ENCODE results near the gene CABYR. TPM values are rescaled to one million over a fixed set of nuclear protein-coding genes. Genes with fewer than 3 reads are reported as not detected.
A peak's percentile ranks its signal among the peaks of the same experiment; 100 is the strongest.

CABYR gene
- total RNA-seq, 1 donor, result 4.0 TPM

- TF ChIP-seq CTCF (IDR thresholded peaks at IDR 0.05; ENCODE audit: extremely low read depth, low read depth, low read length), result no peak
- peaks cover 5% of the 10 kb centered on the region for H3K4me1 ChIP-seq (ENCODE audit: insufficient read depth, low read length)
- no peaks in the 10 kb centered on the region for H3K79me2 ChIP-seq (ENCODE audit: insufficient read depth, low read length)
- no peaks in the 10 kb centered on the region for H3K9me3 ChIP-seq (ENCODE audit: low read depth, low read length)
- H3K27ac ChIP-seq (ENCODE audit: low read depth, low read length), result no peak overlapping the region
- no peak overlapping the region for H3K4me3 ChIP-seq (ENCODE audit: insufficient read depth, low read length)
- H4K20me1 ChIP-seq (ENCODE audit: insufficient read depth, low read length), result no peaks in the 10 kb centered on the region
- DNase-seq (ENCODE audit: insufficient read length, low spot score, missing footprints), result no peak
- H2AFZ ChIP-seq (ENCODE audit: low read length), result no peak overlapping the region
- no peaks in the 10 kb centered on the region for H3K27me3 ChIP-seq (ENCODE audit: insufficient read depth, low read length)
- no peaks in the 10 kb centered on the region for H3K36me3 ChIP-seq (ENCODE audit: insufficient read depth, low read length)
- no peak overlapping the region for H3K4me2 ChIP-seq (ENCODE audit: insufficient read depth, low read length)
These were observed 51.7 kb downstream of the CABYR start for GRCh38 chr18:24190590-24190989.

GRCh38 chr18:24195296-24196053 lies 56.6 kb downstream of the CABYR start:
- no peak for TF ChIP-seq CTCF (IDR thresholded peaks at IDR 0.05; ENCODE audit: extremely low read depth, low read depth, low read length)
- peak; percentile 10 for DNase-seq (ENCODE audit: insufficient read length, low spot score, missing footprints)
- no peak overlapping the region for H3K4me2 ChIP-seq (ENCODE audit: insufficient read depth, low read length)

GRCh38 chr18:24196764-24197163 lies 57.9 kb downstream of the CABYR start:
- Histone ChIP-seq H3K4me1 (ENCODE audit: insufficient read depth, low read length) (no peaks in the 10 kb centered on the region), H3K27me3 (ENCODE audit: insufficient read depth, low read length) (no peaks in the 10 kb centered on the region), H3K36me3 (ENCODE audit: insufficient read depth, low read length) (no peaks in the 10 kb centered on the region), H4K20me1 (ENCODE audit: insufficient read depth, low read length) (no peaks in the 10 kb centered on the region), H3K9me3 (ENCODE audit: low read depth, low read length) (no peaks in the 10 kb centered on the region), H3K27ac (ENCODE audit: low read depth, low read length) (no peak overlapping the region), H3K4me2 (ENCODE audit: insufficient read depth, low read length) (no peak overlapping the region), H3K79me2 (ENCODE audit: insufficient read depth, low read length) (no peaks in the 10 kb centered on the region), H2AFZ (ENCODE audit: low read length) (no peak overlapping the region), H3K4me3 (ENCODE audit: insufficient read depth, low read length) (no peak overlapping the region)
- TF ChIP-seq CTCF (IDR thresholded peaks at IDR 0.05; ENCODE audit: extremely low read depth, low read depth, low read length), result no peak
- no peak for DNase-seq (ENCODE audit: insufficient read length, low spot score, missing footprints)

More at GRCh38 chr18:24195296-24196053, 56.6 kb downstream of the CABYR start:
- no peaks in the 10 kb centered on the region for H3K79me2 ChIP-seq (ENCODE audit: insufficient read depth, low read length)
- no peaks in the 10 kb centered on the region for H3K36me3 ChIP-seq (ENCODE audit: insufficient read depth, low read length)
- no peaks in the 10 kb centered on the region for H3K27me3 ChIP-seq (ENCODE audit: insufficient read depth, low read length)
- no peak overlapping the region for H3K27ac ChIP-seq (ENCODE audit: low read depth, low read length)
- no peaks in the 10 kb centered on the region for H3K4me1 ChIP-seq (ENCODE audit: insufficient read depth, low read length)
- H3K9me3 ChIP-seq (ENCODE audit: low read depth, low read length), result no peaks in the 10 kb centered on the region
- no peaks in the 10 kb centered on the region for H4K20me1 ChIP-seq (ENCODE audit: insufficient read depth, low read length)
- no peak overlapping the region for H3K4me3 ChIP-seq (ENCODE audit: insufficient read depth, low read length)
- H2AFZ ChIP-seq (ENCODE audit: low read length), result no peak overlapping the region

GRCh38 chr18:24197412-24197811 lies 58.5 kb downstream of the CABYR start:
- H3K27ac ChIP-seq (ENCODE audit: low read depth, low read length), result no peak overlapping the region
- no peak overlapping the region for H2AFZ ChIP-seq (ENCODE audit: low read length)
- no peaks in the 10 kb centered on the region for H3K27me3 ChIP-seq (ENCODE audit: insufficient read depth, low read length)
- H3K79me2 ChIP-seq (ENCODE audit: insufficient read depth, low read length), result no peaks in the 10 kb centered on the region
- TF ChIP-seq CTCF (IDR thresholded peaks at IDR 0.05; ENCODE audit: extremely low read depth, low read depth, low read length), result no peak
- no peaks in the 10 kb centered on the region for H3K4me1 ChIP-seq (ENCODE audit: insufficient read depth, low read length)
- peak; percentile 11 for DNase-seq (ENCODE audit: insufficient read length, low spot score, missing footprints)
- H3K4me2 ChIP-seq (ENCODE audit: insufficient read depth, low read length), result no peak overlapping the region
- no peaks in the 10 kb centered on the region for H3K36me3 ChIP-seq (ENCODE audit: insufficient read depth, low read length)
- no peak overlapping the region for H3K4me3 ChIP-seq (ENCODE audit: insufficient read depth, low read length)
- no peaks in the 10 kb centered on the region for H3K9me3 ChIP-seq (ENCODE audit: low read depth, low read length)
- no peaks in the 10 kb centered on the region for H4K20me1 ChIP-seq (ENCODE audit: insufficient read depth, low read length)
